Prostate gland (tissue), 2 donors: ENCODE measurements around the gene SLC30A10. TPM values are rescaled to one million over a fixed set of nuclear protein-coding genes. Genes with fewer than 3 reads are reported as not detected.
"Not testable (repeated sequence)": the region's sequence is repeated elsewhere in the genome, so short reads cannot be mapped to it uniquely, and the experiment has no call there.

Experiments
- DNase-seq: peaks from one replicate; pipeline ENCODE4 v3.0.0-alpha.2; 2019; ENCODE audit warnings: low spot score
- H3K27ac ChIP-seq, 2 donors: fragments of 200-600 bp; sonication (generic); 2 replicates each; pipeline ENCODE4 v1.5.1; 2017 to 2019
- H3K27me3 ChIP-seq: fragments of 200-600 bp; sonication (generic); replicated peaks from 2 replicates; pipeline ENCODE4 v1.5.1; 2019; ENCODE audit not compliant: insufficient read depth
- H3K36me3 ChIP-seq, 2 donors: fragments of 200-600 bp; sonication (generic); 1 replicate in 1 of 2; 2 replicates in 1 of 2; pipeline versions ENCODE4 v1.5.1 to v1.8.1; 2017 to 2019
- H3K4me1 ChIP-seq: fragments of 200-600 bp; sonication (generic); replicated peaks from 2 replicates; pipeline ENCODE4 v1.5.1; 2019
- H3K4me3 ChIP-seq, 2 donors: fragments of 200-600 bp; sonication (generic); 2 replicates each; pipeline ENCODE4 v1.5.1; 2017 to 2019
- H3K9me3 ChIP-seq: fragments of 200-600 bp; sonication (generic); 2 replicates; pipeline ENCODE4 v1.5.1; 2017
- POLR2A ChIP-seq: fragments of 450-650 bp; IDR thresholded peaks from one replicate; pipeline ENCODE4 v1.6.1; 2016; ENCODE audit warnings: antibody characterized with exemption, mild to moderate bottlenecking
- POLR2AphosphoS5 ChIP-seq: sonication (generic); formaldehyde crosslinking; IDR thresholded peaks from one replicate; pipeline ENCODE4 v1.6.1; 2017; ENCODE audit warnings: antibody characterized with exemption
- WGBS: methylation state at CpG from one replicate; pipeline ENCODE4 v1.1.5; 2018; 5-methylcytosine and 5-hydroxymethylcytosine counted together
- intact Hi-C: fragments of 100-400 bp; cut with DNase I; formaldehyde crosslinking; loops from one replicate; pipeline ENCODE4 v1.14.2; 2022
- total RNA-seq, 2 donors: library from RNA; depleted of rRNA; stranded (reverse); fragments of >200 nt; gene quantifications; one replicate each; pipeline ENCODE4 v1.1.0, GENCODE V29; 2016
- TF ChIP-seq, protein P1 (sequence below), 4 experiments: fragments of 200-600 bp in 2 of 4; fragments of 450-650 bp in 2 of 4; sonication (generic) in 2 of 4; IDR thresholded peaks; 1 replicate in 3 of 4; 2 replicates in 1 of 4; pipeline ENCODE4 v1.5.1; 2016 to 2019; ENCODE audit warnings: antibody characterized with exemption in 4 of 4, mild to moderate bottlenecking in 2 of 4, moderate library complexity in 2 of 4

SLC30A10 gene
- total RNA-seq, 2 donors from 2014 or later, result 0.18 to 1.4 TPM

DNA sequence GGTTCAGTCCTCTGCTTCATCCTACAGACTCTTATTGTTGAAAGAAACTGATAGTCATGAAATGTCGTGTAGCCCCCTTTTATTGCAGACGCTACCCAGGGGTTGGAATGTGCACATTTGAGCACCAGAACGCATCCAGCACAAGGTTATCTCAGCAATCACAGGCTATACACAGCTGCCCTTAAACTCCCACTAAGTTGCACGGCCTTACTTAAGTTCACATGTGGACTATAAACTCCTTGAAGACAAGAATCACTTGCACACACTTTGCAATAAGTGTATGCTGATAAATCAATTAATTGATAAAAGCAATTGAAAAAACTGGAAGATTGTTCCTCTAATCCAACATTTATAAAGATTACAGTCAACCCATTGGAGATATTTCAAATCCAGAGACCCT is 18.9 kb downstream of the SLC30A10 start:
- no peaks in the 10 kb centered on the region for H3K9me3 ChIP-seq
- H3K4me3 ChIP-seq, result no peak overlapping the region
- 44% methylated on average over 4 of the region's 4 CpGs for WGBS
- no peaks in the 10 kb centered on the region for H3K36me3 ChIP-seq
- H3K27ac ChIP-seq, result no peak overlapping the region
- intact Hi-C loops, result no loop called here
- DNase-seq, result no peak
- no peaks in the 10 kb centered on the region for H3K27me3 ChIP-seq
- no peaks in the 10 kb centered on the region for H3K4me1 ChIP-seq
- no peak for TF ChIP-seq POLR2AphosphoS5
- no peak for TF ChIP-seq POLR2A
- TF ChIP-seq, protein P1, sequence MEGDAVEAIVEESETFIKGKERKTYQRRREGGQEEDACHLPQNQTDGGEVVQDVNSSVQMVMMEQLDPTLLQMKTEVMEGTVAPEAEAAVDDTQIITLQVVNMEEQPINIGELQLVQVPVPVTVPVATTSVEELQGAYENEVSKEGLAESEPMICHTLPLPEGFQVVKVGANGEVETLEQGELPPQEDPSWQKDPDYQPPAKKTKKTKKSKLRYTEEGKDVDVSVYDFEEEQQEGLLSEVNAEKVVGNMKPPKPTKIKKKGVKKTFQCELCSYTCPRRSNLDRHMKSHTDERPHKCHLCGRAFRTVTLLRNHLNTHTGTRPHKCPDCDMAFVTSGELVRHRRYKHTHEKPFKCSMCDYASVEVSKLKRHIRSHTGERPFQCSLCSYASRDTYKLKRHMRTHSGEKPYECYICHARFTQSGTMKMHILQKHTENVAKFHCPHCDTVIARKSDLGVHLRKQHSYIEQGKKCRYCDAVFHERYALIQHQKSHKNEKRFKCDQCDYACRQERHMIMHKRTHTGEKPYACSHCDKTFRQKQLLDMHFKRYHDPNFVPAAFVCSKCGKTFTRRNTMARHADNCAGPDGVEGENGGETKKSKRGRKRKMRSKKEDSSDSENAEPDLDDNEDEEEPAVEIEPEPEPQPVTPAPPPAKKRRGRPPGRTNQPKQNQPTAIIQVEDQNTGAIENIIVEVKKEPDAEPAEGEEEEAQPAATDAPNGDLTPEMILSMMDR (IDR thresholded peaks at IDR 0.05), result no peak

DNA sequence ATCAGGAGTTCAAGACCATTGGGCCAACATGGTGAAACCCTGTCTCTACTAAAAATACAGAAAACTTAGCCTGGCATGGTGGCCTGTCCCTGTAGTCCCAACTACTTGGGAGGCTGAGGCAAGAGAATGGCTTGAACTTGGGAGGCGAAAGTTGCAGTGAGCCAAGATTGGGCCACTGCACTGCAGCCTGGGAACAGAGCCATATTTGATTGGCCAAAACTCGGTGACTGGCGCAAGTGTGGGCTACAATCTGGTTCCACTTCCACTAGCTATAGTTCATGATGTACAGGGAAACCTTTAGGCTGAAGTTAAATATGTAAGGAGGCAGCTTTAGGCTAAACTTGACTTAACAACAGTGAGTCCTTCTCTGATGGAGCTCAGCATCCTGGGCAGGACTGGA is 20.2 kb downstream of the SLC30A10 start:
- no peaks in the 10 kb centered on the region for H3K9me3 ChIP-seq
- H3K4me1 ChIP-seq, result no peaks in the 10 kb centered on the region
- no peaks in the 10 kb centered on the region for H3K36me3 ChIP-seq
- 89% methylated on average over 3 of the region's 3 CpGs for WGBS
- H3K27ac ChIP-seq, result no peak overlapping the region
- no peaks in the 10 kb centered on the region for H3K27me3 ChIP-seq
- no peak overlapping the region for H3K4me3 ChIP-seq
- TF ChIP-seq POLR2AphosphoS5 (no peak), POLR2A (no peak)
- TF ChIP-seq, protein P1 (IDR thresholded peaks at IDR 0.05), result no peak
- no peak for DNase-seq
- intact Hi-C loops, result no loop called here

DNA sequence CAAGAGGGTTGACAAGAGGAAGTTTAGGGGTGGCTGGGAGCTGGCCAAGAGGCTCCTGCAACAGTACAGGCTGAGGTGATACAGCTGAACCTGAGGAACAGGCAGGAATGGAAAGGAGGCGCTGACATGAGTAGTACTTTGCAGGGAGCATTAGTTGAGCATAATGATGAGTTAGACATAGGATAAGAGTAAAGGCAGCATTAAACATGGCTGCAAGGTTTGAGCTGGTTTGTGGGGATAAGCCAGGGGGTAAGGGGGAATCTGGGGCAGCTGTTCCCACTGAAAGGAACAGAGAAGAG is 20.6 kb downstream of the SLC30A10 start:
- WGBS, result 88% methylated on average over 1 of the region's 1 CpG
- TF ChIP-seq POLR2AphosphoS5, result no peak
- TF ChIP-seq POLR2A, result no peak
- TF ChIP-seq, protein P1 (IDR thresholded peaks at IDR 0.05), result no peak

DNA sequence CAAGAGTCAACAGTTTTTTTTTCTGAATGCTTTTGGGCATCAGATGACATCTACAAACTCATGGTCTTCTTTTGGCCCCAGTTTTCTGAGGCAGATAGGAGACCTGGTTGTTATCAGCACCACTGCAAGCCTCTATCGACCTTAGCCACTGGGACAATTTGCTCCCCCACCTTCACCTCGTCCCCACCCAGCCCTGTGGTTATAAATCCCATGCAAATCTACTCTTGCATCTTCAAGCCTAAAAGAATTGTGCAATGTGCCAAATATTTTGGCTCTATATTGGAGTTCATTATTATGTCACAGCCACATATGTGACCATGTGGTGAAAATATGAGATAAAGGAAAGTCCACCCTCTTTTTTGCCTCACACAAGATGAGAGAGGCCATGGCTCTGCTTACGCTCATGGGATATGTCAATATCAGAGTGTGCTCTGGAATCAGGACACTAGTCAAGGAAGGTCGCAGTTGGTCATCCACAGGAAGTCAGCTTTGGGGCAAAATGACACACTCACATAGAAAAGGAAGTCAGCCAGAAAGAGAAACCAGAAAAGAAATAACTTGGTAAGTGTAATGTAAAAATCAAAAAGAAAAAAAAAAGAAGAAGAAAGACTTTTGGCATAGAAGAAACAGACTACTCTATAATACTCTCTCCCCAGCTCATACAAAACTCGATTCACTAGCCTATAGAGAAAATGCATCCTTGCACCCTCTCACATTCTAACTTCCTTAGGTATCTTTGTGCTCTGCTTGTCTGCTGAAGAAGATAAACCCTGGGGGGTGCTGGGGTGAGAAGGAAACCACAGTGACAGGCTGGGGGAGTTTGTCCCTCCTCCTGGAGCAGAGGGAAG is 21.2 kb downstream of the SLC30A10 start:
- Histone ChIP-seq H3K4me3 (no peak overlapping the region), H3K36me3 (no peaks in the 10 kb centered on the region), H3K27me3 (no peaks in the 10 kb centered on the region), H3K27ac (no peak overlapping the region), H3K9me3 (no peaks in the 10 kb centered on the region), H3K4me1 (no peaks in the 10 kb centered on the region)
- no peak for DNase-seq
- intact Hi-C loops, result no loop called here
- TF ChIP-seq, protein P1 (IDR thresholded peaks at IDR 0.05), result no peak
- TF ChIP-seq POLR2AphosphoS5, result no peak
- no peak for TF ChIP-seq POLR2A
- WGBS, result 55% methylated on average over 5 of the region's 5 CpGs

More for the DNA sequence above, 20.6 kb downstream of the SLC30A10 start:
- H3K4me3 ChIP-seq, result no peak overlapping the region
- no peak overlapping the region for H3K27ac ChIP-seq
- DNase-seq, result no peak
- intact Hi-C loops, result no loop called here
- H3K9me3 ChIP-seq, result no peaks in the 10 kb centered on the region
- no peaks in the 10 kb centered on the region for H3K4me1 ChIP-seq
- no peaks in the 10 kb centered on the region for H3K27me3 ChIP-seq
- H3K36me3 ChIP-seq, result no peaks in the 10 kb centered on the region

DNA sequence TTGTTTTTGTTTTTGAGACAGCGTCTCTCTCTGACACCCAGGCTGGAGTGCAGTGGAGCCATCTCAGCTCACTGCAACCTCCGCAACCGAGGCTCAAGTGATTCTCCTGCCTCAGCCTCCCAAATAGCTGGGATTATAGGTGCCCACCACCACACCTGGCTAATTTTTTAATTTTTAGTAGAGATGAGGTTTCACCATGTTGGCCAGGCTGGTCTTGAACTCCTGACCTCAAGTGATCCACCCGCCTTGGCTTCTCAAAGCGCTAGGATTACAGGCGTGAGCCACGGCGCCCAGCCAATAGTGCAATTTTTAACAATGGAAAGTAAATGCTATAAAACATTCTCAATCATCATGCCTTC is 21.8 kb downstream of the SLC30A10 start:
- H3K4me3 ChIP-seq, H3K9me3 ChIP-seq, H3K36me3 ChIP-seq, H3K4me1 ChIP-seq, H3K27ac ChIP-seq, DNase-seq, intact Hi-C loops, H3K27me3 ChIP-seq: not testable (repeated sequence)
- WGBS, result 67% methylated on average over 8 of the region's 8 CpGs
